H1 (cell line): Measurements from ENCODE around the gene PRR23C. TPM values are rescaled to one million over a fixed set of nuclear protein-coding genes. Genes with fewer than 3 reads are reported as not detected.

Experiments used
- EP300 ChIP-seq, 2 experiments: IDR thresholded peaks; 1 replicate in 1 of 2; 2 replicates in 1 of 2; pipeline ENCODE4 v1.6.1; 2011 to 2012; ENCODE audit warnings: low read depth in 2 of 2, low read length in 2 of 2, mild to moderate bottlenecking in 2 of 2, borderline replicate concordance in 1 of 2, inconsistent platforms in 1 of 2, moderate library complexity in 1 of 2
- RFX5 ChIP-seq: IDR thresholded peaks from 2 replicates; pipeline ENCODE4 v1.6.1; 2011; ENCODE audit warnings: low read depth, low read length, improper control_type of control experiment, borderline replicate concordance
- polyA plus RNA-seq, 7 experiments: library from polyadenylated mRNA; depleted of rRNA in 3 of 7; stranded (reverse) in 5 of 7; unstranded in 2 of 7; fragments of >200 nt in 5 of 7; fragments of 200-250 nt in 2 of 7; gene quantifications; 1 replicate in 5 of 7; 2 replicates in 1 of 7; 4 replicates in 1 of 7; pipeline versions ENCODE4 v1.2.1 to v1.2.3, GENCODE V29; 2011 to 2013; ENCODE audit warnings: missing spikeins in 2 of 7, mixed read lengths in 2 of 7
- total RNA-seq: library from RNA; stranded (reverse); fragmentation: NEBNext Ultra II Directional; extraction: Animal tissue kit (Norgen Biotek cat#: 25700); gene quantifications from 2 replicates; pipeline ENCODE4 v1.2.1, GENCODE V29; 2021
- TF ChIP-seq, protein P1 (sequence below): IDR thresholded peaks from 2 replicates; pipeline ENCODE4 v1.6.1; 2012; ENCODE audit warnings: inconsistent platforms

The PRR23C gene
- total and polyA plus RNA-seq, 2 of the 8 experiments (the other 6 are each of a cell fraction or from before 2014, with no cell fraction given), result not detected

- no peak for TF ChIP-seq RFX5
- TF ChIP-seq, protein P1, sequence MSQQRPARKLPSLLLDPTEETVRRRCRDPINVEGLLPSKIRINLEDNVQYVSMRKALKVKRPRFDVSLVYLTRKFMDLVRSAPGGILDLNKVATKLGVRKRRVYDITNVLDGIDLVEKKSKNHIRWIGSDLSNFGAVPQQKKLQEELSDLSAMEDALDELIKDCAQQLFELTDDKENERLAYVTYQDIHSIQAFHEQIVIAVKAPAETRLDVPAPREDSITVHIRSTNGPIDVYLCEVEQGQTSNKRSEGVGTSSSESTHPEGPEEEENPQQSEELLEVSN, result no peak
- TF ChIP-seq EP300 (IDR thresholded peaks at IDR 0.05; ENCODE audit: borderline replicate concordance in 1 of 2, low read depth in 2 of 2, low read length in 2 of 2), result no peak
- TF ChIP-seq, all 59 proteins: peak for 0
Observed at GRCh38 chr3:139052802-139053600, 8.3 kb upstream of the PRR23C start (continued).
